GM19463 (cell line): ENCODE measurements around the gene TARP.
"Not testable (repeated sequence)": the region's sequence is repeated elsewhere in the genome, so short reads cannot be mapped to it uniquely, and the experiment has no call there.

Experiments used
- ATAC-seq: cut with Tn5 transposase; IDR thresholded peaks from one replicate; pipeline ENCODE4 v1.9.1; 2021; ENCODE audit warnings: mild to moderate bottlenecking, moderate library complexity; ENCODE audit not compliant: unreplicated experiment

TARP gene

DNA sequence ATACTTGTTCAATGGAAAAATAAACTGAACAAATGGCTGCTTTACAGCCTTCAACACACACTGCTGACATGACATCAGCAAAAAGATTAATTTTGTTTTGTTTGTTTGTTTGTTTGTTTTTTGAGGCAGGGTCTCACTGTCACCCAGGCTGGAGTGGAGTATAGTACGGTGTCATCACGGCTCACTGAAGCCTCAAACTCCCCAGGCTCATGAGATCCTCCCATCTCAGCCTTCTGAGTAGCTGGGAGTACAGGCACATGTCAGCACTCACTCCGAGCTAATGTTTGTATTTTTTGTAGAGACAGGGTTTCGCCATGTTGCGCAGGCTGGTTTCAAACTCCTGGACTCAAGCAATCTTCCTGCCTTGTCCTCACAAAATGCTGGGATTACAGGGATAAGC lies 10.9 kb downstream of the TARP start:
- no peak for ATAC-seq

GRCh38 chr7:38262026-38262425 lies 11.4 kb downstream of the TARP start:
- ATAC-seq = not testable (repeated sequence)

DNA sequence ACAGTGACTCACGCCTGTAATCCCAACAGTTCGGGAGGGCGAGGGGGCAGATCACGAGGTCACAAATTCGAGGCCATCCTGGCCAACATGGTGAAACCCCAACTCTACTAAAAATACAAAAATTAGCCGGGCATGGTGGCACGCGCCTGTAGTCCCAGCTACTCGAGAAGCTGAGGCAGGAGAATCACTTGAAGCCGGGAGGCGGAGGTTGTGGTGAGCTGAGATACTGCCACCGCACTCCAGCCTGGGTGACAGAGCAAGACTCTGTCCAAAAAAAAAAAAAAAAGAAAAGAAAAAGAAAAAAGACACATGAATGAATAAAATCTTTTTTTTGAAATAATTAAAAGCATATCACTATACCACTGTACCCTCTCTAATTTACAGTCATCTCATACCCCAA lies 11.8 kb downstream of the TARP start:
- ATAC-seq = not testable (repeated sequence)

DNA sequence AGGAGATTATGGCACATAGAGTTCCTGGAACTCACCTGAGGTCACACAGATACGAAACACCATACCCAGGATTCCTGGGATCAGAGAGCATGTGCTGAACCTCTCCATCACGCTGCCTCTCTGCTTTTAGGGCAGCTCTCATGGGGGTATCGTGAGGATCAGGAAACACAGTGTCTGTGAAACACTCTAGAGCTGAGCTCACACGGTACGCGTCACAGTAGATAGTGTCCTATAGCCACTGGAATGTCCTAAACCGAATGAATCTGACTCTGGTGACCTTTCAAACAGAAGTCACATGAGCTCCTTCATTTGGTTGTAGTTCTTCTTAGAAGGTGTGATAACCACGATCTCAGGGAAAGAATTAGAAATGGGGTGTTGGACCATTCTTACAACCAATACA lies 14.3 kb downstream of the TARP start:
- not testable (repeated sequence) for ATAC-seq

DNA sequence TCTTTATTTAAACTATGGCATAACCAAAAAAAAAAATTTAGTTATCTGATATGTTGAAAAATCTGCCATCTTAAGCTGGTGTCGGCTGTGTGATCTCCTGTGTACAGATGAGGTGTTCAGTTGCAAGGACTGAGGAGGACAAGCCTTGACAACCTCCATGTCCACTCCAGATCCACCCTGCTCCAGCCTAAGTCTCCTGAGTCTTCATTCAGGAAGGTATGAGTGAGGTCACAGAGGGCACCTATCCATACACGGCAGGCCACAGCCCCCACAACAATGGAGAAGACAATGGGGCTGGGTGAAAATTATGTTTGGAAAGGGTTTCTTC lies 16.1 kb downstream of the TARP start:
- ATAC-seq = no peak

DNA sequence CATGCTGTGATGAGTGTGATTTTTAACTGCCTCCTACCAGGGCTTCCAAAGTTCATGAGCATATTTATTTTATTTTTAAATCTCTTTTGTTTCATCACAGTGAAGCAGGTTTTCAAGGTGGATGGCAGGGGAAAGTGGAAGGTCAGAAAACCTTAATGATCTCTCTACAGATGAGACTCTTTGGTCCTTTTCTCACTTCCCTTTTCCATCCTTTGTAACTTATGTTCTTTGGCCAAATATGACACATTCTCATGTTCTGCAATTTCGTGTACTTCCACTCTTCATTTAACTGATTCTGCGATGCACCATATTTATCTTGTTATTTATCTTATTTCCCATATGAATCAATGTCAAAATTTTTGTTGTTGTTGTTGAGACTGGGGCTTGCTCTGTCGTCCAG lies 23.6 kb downstream of the TARP start:
- ATAC-seq = peak; percentile 70

- ATAC-seq = no peak
Observed at GRCh38 chr7:38248069-38248567, 25.3 kb downstream of the TARP start.

- no peak for ATAC-seq
Observed at GRCh38 chr7:38245409-38245977, 27.9 kb downstream of the TARP start.

GRCh38 chr7:38244516-38244915 lies 28.9 kb downstream of the TARP start:
- no peak for ATAC-seq

DNA sequence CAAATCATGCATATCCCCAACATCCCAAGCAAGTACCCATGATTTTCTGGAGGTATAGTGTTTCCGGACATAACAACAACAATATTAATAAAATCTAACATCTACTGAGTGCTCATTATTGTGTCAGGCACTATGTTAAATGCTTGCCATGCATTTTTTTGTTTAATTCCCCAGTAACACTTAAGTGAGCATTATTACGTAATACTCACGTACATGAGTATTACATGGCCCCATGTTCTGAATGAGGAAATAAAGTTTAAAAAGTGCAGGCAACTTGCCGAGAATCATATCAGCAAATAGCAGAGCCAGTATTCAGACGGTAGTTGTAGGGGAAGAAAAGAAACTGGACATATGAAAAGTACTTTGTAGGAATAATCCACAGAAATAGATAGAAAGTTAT lies 30.1 kb downstream of the TARP start:
- ATAC-seq = not testable (repeated sequence)

GRCh38 chr7:38242814-38243213 lies 30.6 kb downstream of the TARP start:
- no peak for ATAC-seq

DNA sequence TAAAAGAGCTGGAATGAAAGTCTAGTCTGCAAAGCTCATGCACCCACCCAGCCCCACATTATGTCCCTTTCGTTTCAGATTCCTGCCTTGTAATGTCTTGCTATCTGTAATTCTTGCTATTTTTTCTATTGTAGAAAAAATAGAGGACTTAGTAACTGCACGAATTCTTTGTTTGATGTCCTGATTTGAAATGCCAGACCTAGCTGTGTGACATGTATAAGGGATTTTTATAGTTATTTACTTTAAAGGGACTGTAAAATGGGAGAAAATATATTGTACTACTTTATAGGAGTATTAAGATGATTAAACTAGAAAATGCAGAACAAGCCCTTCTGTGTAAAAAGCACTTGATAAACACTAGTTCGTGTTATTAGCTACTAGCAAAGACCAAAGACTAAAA lies 32.4 kb downstream of the TARP start:
- no peak for ATAC-seq

DNA sequence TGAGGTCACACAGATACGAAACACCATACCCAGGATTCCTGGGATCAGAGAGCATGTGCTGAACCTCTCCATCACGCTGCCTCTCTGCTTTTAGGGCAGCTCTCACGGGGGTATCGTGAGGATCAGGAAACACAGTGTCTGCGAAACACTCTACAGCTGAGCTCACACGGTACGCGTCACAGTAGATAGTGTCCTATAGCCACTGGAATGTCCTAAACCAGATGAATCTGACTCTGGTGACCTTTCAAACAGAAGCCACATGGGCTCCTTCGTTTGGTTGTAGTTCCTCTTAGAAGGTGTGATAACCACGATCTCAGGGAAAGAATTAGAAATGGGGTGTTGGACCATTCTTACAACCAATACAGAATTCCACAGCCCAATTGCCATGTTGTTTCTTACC lies 34.3 kb downstream of the TARP start:
- ATAC-seq = not testable (repeated sequence)

DNA sequence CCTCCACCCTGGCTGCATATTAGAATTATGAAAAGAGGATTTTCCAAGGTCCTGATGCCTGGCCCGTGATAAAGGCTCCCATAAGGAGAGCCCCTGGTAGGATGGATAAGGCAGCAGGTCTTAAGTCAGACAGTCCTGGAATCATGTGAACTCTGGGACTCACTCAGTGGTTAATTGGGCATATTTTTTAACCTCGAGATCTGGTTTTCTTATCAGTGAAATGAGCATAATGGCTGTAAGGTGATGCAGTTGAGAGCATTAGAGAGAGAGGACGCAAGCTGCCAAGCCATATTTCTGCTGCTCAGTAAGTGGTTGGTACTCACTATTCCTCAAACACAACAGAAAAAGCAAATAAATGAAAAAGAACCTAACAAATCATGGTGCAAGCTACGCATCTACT lies 37.8 kb downstream of the TARP start:
- no peak for ATAC-seq

DNA sequence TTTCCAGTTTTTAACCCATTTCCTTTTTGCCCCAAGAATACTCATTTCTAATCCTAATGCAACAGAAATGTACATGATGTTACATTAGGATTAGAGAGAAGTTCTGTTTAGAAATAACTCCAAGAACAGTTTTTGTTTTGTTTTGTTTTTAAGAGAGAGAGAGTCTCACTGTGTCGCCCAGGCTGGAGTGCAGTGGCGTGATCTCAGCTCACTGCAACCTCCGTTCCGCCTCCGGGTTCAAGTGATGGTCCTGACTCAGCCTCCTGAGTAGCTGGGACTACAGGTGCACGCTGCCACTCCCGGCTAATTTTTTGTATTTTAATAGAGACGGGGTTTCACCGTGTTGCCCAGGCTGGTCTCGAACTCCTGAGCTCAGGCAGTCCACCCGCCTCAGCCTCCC lies 38.7 kb downstream of the TARP start:
- not testable (repeated sequence) for ATAC-seq

DNA sequence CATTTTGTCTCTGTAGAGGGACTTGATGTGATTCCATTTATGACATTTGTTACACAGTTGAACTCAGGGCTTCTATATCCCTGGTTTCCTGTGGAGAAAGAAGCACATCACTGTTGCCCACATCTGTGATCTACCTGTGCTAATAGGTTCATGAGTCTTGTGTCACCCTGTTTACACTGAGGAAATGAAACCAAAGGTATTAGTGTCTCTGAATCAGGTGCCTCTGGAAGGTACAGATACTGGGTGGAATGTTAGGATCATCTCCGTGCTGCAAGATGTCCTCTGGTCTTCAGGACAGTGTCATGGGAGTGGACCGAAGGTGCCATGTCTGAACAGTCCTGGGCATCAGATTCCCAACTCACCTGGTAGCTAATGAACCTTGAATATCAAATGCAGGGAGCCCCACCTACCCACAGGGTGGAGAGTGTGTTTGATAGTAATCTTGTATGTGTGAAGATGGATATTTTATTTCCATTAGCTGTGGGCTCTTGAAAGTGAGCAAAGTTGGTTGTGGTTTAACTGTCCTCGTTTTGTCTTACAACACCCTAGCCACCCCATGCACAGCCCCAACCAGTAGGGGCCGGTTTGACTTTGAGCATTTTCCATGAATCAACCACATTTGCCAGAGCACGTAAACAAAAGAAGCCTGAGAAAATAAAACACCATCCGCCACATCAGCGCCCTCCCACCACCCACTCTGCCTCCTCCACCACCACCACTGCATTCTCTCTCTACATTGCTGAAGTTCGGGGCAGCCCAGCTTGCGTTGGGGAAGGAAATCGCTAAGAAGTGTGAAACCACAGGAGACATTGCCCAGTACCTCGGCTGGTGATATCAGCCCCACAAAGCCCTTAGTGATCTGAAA lies 40.7 kb downstream of the TARP start:
- ATAC-seq = peak; percentile 92

- ATAC-seq = no peak
Observed at GRCh38 chr7:38229884-38230642, 43.4 kb downstream of the TARP start.

DNA sequence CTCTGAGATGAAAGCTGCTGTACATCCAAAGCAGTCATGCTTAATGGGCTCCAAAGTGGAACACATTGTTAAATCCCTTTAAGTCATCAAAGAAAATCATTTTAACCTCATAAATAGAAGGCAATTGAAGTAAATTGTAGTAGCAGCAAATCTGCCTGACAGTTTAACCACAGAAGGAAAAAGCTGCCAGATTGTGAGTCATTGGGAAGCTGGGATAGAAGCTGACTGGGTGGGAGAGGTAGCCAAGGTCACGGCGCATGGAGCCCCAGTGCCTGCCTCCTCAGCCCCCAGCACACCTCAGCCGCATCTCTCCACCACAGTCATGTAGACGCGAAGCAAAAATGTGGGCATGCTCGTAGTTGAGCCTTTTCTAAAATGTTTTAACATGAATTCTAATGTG lies 44.0 kb downstream of the TARP start:
- no peak for ATAC-seq

GRCh38 chr7:38224392-38224791 lies 49.0 kb downstream of the TARP start:
- no peak for ATAC-seq

DNA sequence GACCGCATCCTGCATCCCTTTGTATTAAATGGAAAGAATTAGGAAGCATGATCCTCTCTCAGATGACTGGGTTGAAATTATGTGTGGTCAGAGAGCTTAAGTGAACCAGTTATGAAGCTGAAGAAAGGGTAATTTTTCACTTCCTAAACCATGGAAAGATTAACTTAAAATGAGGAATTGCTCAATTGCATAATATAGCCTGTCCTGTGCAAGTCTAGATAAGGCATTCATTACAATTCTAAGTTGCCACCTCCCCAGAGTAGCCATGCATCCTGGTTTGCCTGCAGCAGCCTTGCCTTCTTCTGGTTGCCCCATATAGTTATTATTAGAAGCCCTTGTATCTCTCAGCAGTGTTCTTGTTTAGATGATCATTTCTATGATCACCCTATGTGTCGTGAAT lies 50.1 kb downstream of the TARP start:
- no peak for ATAC-seq

- no peak for ATAC-seq
Observed at GRCh38 chr7:38222481-38223096, 50.8 kb downstream of the TARP start.
